GM11168 (cell line): ENCODE results near the gene ADCY4.

Experiments used
- in situ Hi-C: fragments of 300-500 bp; cut with MboI; formaldehyde crosslinking; loops from one replicate; pipeline ENCODE4 v1.12.0; 2022; ENCODE audit warnings: low sequenced_read_pairs; ENCODE audit not compliant: unreplicated experiment

The ADCY4 gene

GRCh38 chr14:24304019-24304387 is 30.9 kb downstream of the ADCY4 start:
- in situ Hi-C loops, result no loop called here

- in situ Hi-C loops, result no loop called here
These were observed 34.4 kb downstream of the ADCY4 start for GRCh38 chr14:24300326-24300980.

DNA sequence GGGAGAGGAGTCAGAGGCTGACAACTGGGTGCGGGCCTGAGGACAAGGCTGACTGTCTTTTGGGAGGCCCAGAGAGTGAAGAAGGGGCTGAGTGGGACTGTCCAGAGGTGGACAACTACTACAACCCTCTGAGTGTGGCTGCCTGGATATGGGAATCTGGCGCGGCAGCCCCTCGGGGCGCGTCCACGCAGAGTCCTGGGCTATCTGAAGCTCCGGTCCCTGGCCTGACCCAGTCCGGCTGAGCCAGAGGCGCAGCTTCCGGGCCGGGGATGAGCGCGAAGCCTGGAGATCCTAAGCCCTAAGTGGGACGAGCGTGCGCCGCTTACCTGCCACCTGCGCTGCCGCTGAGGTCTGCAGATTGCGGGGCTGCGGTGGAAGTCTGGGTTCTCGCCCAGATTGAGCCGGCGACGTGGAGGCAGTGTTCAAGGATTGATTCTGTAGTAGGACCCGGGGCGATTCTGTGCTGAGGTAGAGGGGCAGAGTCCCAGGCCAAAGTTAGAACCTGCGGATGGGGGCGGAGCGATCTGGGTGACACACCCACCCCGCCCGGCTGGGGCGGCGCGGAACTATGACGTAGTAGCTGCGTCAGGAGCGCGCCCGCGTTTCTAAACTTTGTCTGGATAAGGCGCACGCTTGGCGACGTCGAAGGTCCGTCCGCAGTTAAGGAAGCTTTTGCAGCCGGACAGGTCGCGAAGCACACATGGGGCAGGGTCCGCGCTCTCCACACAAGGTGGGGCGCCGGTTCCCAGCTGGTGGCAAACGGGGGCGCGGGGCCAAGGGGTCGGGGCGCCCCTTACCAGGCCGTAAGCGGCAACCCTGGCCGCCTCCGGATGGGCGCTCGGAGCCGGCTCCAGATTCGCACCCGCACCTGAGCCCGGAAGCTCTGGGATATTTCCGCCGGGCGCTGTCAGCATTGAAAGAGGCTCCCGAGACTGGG is 35.3 kb downstream of the ADCY4 start, which contains the start of the genes DHRS1 and NOP9:
TSS of gene DHRS1 (minus strand) at position 526 of the 937 bp plus-strand sequence. CDS start 674 bp downstream, outside the sequence.
TSS of gene NOP9 (plus strand) at position 596 of the 937 bp plus-strand sequence. CDS start at position 701, 105 bp downstream.
- in situ Hi-C loops, result loop anchor here (5.0 kb wide), 1 partner anchor 57 kb away; the partner anchor contains the start of gene TINF2

DNA sequence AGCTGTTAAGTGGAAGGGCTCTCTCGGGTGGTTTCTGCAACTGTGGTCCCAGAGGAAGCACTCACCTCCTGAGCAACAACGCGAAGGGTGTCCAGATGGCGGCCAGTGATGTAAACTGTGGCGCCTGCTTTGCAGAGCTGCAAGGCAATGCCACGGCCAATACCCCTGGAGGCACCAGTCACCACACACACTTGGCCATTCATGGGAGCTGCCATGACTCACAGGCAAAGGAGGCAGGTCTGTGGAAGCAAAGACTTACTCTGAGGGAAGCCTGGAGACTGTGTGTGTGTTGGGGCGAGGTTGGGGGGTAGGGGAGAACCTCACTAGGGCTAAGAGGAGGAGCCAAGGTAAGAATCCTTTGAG is 36.0 kb downstream of the ADCY4 start:
- in situ Hi-C loops, result loop anchor here (5.0 kb wide), 1 partner anchor 57 kb away; the partner anchor contains the start of gene TINF2

DNA sequence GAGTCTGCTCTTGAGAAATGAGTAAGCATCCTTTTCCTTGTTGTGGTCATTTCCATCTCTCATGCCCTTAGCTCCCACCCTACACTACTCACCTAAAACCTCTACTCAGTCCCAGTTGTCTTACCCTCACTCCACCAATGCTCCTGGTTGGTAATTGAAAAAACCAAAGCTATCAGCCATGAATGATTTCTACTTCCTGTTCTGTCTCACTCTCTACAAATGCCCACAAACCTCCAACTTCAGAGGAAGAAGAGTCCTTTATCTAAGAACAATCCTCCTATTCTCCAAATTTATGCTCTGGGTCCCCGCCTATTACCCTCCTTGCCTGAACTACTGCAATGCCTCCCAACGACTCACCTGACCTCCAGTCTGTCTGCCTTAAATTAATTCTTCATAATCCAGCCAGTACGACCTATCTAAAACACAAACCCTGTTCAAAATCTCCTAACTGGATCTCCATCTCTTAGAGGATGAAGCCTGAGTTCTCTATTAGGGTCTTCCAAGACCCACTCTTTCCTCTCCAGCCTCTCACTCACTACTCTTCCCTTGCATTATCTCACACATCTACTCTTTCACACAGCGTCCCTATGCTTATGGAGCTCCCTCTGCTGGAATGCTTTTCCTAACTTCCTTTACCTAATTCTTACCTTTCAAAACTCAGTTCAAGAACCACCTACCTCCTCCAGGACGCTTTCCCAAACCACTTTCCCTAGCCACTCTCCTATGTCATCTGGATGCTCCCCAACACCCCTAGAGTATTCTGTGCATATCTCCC is 37.5 kb downstream of the ADCY4 start:
- in situ Hi-C loops, result loop anchor here (5.0 kb wide), 1 partner anchor 55 kb away; the partner anchor contains the start of gene TINF2

- in situ Hi-C loops, result loop anchor here (5.0 kb wide), 1 partner anchor 54 kb away; the partner anchor contains the start of gene TINF2
These were observed 38.3 kb downstream of the ADCY4 start for GRCh38 chr14:24296341-24297157.

- in situ Hi-C loops, result no loop called here
These were observed 41.3 kb downstream of the ADCY4 start for GRCh38 chr14:24293525-24293924.

DNA sequence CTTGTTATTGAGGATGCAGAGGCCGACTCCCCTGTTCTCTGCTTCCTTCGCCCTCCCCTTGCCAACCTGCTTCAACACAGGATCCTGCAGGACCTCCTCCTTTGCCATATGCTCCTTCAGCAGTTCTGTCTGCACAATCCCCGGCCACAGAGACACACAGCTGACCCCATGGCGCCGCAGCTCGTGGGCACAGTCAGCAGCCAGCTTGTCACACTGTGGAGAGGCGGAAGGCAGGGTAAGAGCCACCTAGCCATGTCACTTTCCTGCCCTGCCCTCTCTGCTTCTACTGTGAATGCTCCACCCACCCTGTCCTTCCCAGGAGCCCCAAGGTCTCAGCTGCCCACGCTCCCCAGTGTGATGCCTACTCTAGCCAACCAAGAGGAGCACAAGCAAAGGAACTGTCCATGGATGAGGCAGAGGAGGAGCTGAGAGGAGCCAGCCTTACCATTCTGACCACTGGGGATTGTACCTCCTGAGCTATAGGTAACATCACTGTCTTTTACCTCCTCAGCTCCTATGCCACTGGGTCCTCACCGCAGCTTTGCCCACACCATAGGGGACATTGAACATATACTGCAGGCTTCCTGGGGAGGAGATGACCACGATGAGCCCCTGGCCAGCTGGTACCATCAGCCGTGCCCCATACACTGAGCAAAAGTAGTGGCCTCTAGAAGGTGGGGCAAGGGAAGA is 42.6 kb downstream of the ADCY4 start:
- in situ Hi-C loops, result no loop called here

DNA sequence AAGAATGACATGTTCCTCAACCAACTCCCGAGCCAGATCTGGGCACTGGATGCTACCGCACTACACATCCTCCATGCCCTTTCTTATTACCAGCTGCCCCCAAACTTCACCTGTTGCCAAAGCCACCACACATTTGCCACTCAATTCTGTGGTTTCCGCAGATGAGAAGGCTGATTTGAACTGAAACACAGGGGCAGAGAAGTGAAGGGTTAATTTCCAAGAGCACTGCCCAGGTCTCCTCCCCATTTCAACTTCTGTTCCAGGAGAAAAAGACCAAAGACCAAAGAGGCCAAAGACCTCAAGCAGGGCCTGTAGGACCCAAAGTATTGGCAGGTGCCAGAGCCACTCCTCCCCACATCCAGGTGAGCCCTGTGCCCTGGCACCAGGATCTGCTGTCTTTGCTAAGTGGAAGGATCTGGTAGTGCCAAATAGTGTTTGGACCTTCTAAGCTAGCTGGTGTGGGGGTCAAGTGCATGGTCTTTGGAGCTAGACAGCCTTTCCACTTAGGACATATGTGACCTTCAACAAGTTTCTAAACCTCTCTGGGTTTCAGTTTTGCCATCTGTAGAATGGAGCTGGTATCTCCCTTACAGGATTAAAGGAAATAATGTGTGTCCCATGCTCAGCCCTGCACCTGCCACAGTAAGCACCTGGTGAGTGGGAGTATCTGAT is 43.3 kb downstream of the ADCY4 start:
- in situ Hi-C loops, result no loop called here

GRCh38 chr14:24290746-24291145 is 44.1 kb downstream of the ADCY4 start:
- in situ Hi-C loops, result no loop called here

GRCh38 chr14:24289649-24290280 is 45.1 kb downstream of the ADCY4 start:
- in situ Hi-C loops, result no loop called here

DNA sequence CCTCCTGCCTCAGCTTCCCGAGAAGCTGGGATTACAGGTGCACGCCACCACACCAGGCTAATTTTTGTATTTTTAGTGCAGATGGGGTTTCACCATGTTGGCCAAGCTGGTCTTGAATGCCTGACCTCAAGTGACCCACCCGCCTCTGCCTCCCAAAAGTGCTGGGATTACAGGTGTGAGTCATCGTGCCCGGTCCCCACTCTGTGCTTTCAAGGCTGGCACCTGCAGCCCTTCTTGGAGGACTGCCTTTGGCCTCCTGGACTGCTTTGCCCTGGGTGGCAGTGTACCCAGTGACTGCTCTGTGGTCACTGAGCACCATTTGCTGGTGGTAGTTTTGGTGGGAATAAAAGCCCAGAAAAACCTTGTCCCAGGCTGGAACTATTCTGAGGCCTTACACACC is 47.9 kb downstream of the ADCY4 start:
- in situ Hi-C loops, result no loop called here

GRCh38 chr14:24285351-24285750 is 49.5 kb downstream of the ADCY4 start:
- in situ Hi-C loops, result no loop called here

DNA sequence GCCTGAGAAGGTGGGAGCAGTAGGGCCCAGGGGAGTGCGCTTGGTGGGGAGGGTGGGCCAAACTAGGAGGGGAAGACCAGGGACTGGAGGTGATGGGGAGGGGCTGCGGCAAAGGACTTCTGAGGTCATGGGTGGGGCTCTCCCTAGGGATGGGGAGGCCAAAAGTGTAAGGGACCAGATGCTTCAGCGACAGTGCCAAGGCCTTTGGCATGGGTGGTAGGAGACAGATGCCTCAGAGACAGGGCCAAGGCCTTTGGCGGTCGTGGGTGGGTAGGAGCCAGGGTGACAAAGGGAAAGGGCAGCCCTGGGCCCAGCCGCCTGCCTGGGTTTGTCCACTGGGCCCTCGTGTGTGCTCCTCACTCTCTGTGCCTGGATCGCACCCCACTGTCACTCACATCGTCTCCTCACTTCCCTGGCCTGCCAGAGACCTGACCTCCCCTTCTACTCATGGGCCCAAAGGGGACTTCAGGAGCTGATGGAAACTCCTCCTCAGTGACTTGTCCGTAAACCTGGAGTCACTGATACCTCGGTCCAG is 50.3 kb downstream of the ADCY4 start:
- in situ Hi-C loops, result no loop called here

- in situ Hi-C loops, result no loop called here
These were observed 50.9 kb downstream of the ADCY4 start for GRCh38 chr14:24283796-24284460.

- in situ Hi-C loops, result no loop called here
These were observed 52.1 kb downstream of the ADCY4 start for GRCh38 chr14:24282736-24283135.

DNA sequence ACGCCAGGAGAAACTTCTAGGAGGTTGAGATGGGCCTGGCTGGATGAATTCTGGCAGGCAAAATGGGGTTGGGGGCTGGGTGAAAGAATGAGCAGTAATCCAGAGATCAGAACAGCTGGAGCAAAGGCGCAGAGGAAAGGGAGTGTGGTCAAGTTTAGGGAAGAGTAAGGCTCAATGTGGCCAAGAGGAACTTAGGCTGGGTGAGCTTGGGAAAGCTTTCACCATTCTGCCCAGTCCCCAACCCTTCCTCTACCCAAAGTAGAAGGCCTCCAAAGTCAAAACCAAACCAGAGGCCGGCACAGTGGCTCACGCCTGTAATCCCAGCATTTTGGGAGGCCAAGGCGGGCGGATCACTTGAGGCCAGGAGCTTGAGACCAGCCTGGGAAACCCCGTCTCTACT is 53.2 kb downstream of the ADCY4 start:
- in situ Hi-C loops, result no loop called here
